CD4-positive, alpha-beta T cell (primary cell): Measurements from ENCODE around the gene ZBTB20. TPM values are rescaled to one million over a fixed set of nuclear protein-coding genes. Genes with fewer than 3 reads are reported as not detected.

Source experiments
- ATAC-seq: fragments of 200-7000 bp; cut with Tn5 transposase; one replicate; pipeline ENCODE4 v1.10.0; 2022; ENCODE audit warnings: mild to moderate bottlenecking; ENCODE audit not compliant: poor library complexity
- CTCF ChIA-PET: fragments of 350-600 bp; sonication (Branson Sonifier 250); formaldehyde crosslinking; loops from one replicate; lab custom pipeline; 2021; ENCODE audit warnings: antibody characterized with exemption, inconsistent platforms; lab: Charles Lee
- POLR2A ChIA-PET: fragments of 350-600 bp; sonication (Branson Sonifier 250); formaldehyde crosslinking; loops from one replicate; lab custom pipeline; 2021; ENCODE audit warnings: antibody characterized with exemption, inconsistent platforms; lab: Charles Lee
- DNase-seq, 14 experiments: peaks; one replicate each; pipeline ENCODE4 v3.0.0-alpha.2; 2013 to 2020; ENCODE audit warnings: mixed read lengths in 2 of 14
- H3K27ac ChIP-seq, 2 donors: one replicate each; pipeline versions ENCODE4 v1.5.1 to v1.7.0; 2013; ENCODE audit warnings: low read length in 2 of 2, low read depth in 1 of 2, mild to moderate bottlenecking in 1 of 2
- H3K27me3 ChIP-seq, 2 experiments: 1 replicate in 1 of 2; 2 replicates in 1 of 2; pipeline versions ENCODE4 v1.6.1 to v1.7.0; 2013; ENCODE audit warnings: low read length in 2 of 2, control low read depth in 1 of 2, mild to moderate bottlenecking in 1 of 2, moderate library complexity in 1 of 2; ENCODE audit not compliant: insufficient read depth in 2 of 2, control insufficient read depth in 1 of 2
- H3K36me3 ChIP-seq: one replicate; pipeline ENCODE4 v1.6.1; 2013; ENCODE audit warnings: low read length, control low read depth; ENCODE audit not compliant: insufficient read depth
- H3K4me1 ChIP-seq: one replicate; pipeline ENCODE4 v1.6.1; 2013; ENCODE audit warnings: low read length, control low read depth; ENCODE audit not compliant: insufficient read depth
- H3K4me3 ChIP-seq: one replicate; pipeline ENCODE4 v1.5.1; 2013; ENCODE audit warnings: mild to moderate bottlenecking, low read length, moderate library complexity
- H3K9me3 ChIP-seq, 2 experiments: 1 replicate in 1 of 2; 2 replicates in 1 of 2; pipeline versions ENCODE4 v1.6.1 to v1.7.0; 2013; ENCODE audit warnings: low read length in 2 of 2, mild to moderate bottlenecking in 2 of 2, control low read depth in 1 of 2, moderate library complexity in 1 of 2; ENCODE audit not compliant: control insufficient read depth in 1 of 2, insufficient read depth in 1 of 2
- H3K27ac Mint-ChIP-seq: one replicate; pipeline ENCODE4 v1.8.0; 2020; ENCODE audit warnings: mixed read lengths
- H3K27me3 Mint-ChIP-seq: one replicate; pipeline ENCODE4 v1.8.0; 2021; ENCODE audit warnings: mixed read lengths
- H3K36me3 Mint-ChIP-seq: one replicate; pipeline ENCODE4 v1.8.0; 2021; ENCODE audit warnings: low read depth, mixed read lengths
- H3K4me1 Mint-ChIP-seq: one replicate; pipeline ENCODE4 v1.8.0; 2021; ENCODE audit warnings: low read depth, mixed read lengths
- H3K4me3 Mint-ChIP-seq: one replicate; pipeline ENCODE4 v1.8.0; 2020; ENCODE audit warnings: mild to moderate bottlenecking, mixed read lengths
- H3K9me3 Mint-ChIP-seq: one replicate; pipeline ENCODE4 v1.8.0; 2020; ENCODE audit warnings: mixed read lengths
- intact Hi-C, 2 experiments: fragments of 100-400 bp; cut with DNase I in 1 of 2; cut with micrococcal nuclease in 1 of 2; formaldehyde crosslinking; loops; one replicate each; pipeline versions ENCODE4 v1.15.1 to v1.9.0; 2023 to 2025; cut with DNase I, micrococcal nuclease
- total RNA-seq, 174 experiments: library from RNA in 2 of 174; stranded (reverse) in 2 of 174; gene quantifications; one replicate each; pipeline ENCODE4 v1.2.3 and lab custom pipeline; 2021 to 2026
- TF ChIP-seq, protein P1 (sequence below): fragments of 200-600 bp; IDR thresholded peaks from one replicate; pipeline ENCODE4 v1.8.0; 2022; ENCODE audit warnings: antibody characterized with exemption, mild to moderate bottlenecking

Gene ZBTB20
- total RNA-seq, 2 experiments from 2014 or later, result 41.6 to 47.4 TPM

- ChIA-PET CTCF (no interaction called here), POLR2A (no interaction called here)
- Histone ChIP-seq H3K36me3 (no peaks in the 10 kb centered on the region), H3K27me3 (no peaks in the 10 kb centered on the region), H3K4me1 (no peaks in the 10 kb centered on the region), H3K27ac (no peak overlapping the region), H3K9me3 (no peaks in the 10 kb centered on the region), H3K4me3 (no peak overlapping the region)
- no peaks in the 10 kb centered on the region for H3K27me3 Mint-ChIP-seq
- peaks cover 62% of the 10 kb centered on the region for H3K36me3 Mint-ChIP-seq
- peaks cover 4% of the 10 kb centered on the region for H3K9me3 Mint-ChIP-seq
- no peak overlapping the region for H3K4me3 Mint-ChIP-seq
- intact Hi-C loops, result no loop called here
- DNase-seq, result no peak
- no peak for ATAC-seq
- no peak overlapping the region for H3K27ac Mint-ChIP-seq
- TF ChIP-seq, protein P1, sequence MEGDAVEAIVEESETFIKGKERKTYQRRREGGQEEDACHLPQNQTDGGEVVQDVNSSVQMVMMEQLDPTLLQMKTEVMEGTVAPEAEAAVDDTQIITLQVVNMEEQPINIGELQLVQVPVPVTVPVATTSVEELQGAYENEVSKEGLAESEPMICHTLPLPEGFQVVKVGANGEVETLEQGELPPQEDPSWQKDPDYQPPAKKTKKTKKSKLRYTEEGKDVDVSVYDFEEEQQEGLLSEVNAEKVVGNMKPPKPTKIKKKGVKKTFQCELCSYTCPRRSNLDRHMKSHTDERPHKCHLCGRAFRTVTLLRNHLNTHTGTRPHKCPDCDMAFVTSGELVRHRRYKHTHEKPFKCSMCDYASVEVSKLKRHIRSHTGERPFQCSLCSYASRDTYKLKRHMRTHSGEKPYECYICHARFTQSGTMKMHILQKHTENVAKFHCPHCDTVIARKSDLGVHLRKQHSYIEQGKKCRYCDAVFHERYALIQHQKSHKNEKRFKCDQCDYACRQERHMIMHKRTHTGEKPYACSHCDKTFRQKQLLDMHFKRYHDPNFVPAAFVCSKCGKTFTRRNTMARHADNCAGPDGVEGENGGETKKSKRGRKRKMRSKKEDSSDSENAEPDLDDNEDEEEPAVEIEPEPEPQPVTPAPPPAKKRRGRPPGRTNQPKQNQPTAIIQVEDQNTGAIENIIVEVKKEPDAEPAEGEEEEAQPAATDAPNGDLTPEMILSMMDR, result no peak
- no peaks in the 10 kb centered on the region for H3K4me1 Mint-ChIP-seq
Measured at GRCh38 chr3:115019900-115020299, 127.2 kb downstream of the ZBTB20 start.

GRCh38 chr3:115018694-115019093 lies 128.4 kb downstream of the ZBTB20 start:
- H3K4me1 Mint-ChIP-seq, result no peaks in the 10 kb centered on the region
- H3K36me3 Mint-ChIP-seq, result peaks cover 70% of the 10 kb centered on the region
- TF ChIP-seq, protein P1, result no peak
- intact Hi-C loops, result no loop called here
- Histone ChIP-seq H3K4me3 (no peak overlapping the region), H3K36me3 (no peaks in the 10 kb centered on the region), H3K4me1 (no peaks in the 10 kb centered on the region), H3K9me3 (no peaks in the 10 kb centered on the region), H3K27me3 (no peaks in the 10 kb centered on the region), H3K27ac (no peak overlapping the region)
- POLR2A ChIA-PET, result no interaction called here
- CTCF ChIA-PET, result no interaction called here
- no peak overlapping the region for H3K27ac Mint-ChIP-seq
- ATAC-seq, result no peak
- no peak for DNase-seq
- no peaks in the 10 kb centered on the region for H3K27me3 Mint-ChIP-seq
- no peak overlapping the region for H3K4me3 Mint-ChIP-seq
- H3K9me3 Mint-ChIP-seq, result peaks cover 8% of the 10 kb centered on the region

- peaks cover 72% of the 10 kb centered on the region for H3K36me3 Mint-ChIP-seq
- no peaks in the 10 kb centered on the region for H3K27me3 Mint-ChIP-seq
- POLR2A ChIA-PET, result no interaction called here
- TF ChIP-seq, protein P1, result no peak
- H3K27ac Mint-ChIP-seq, result no peak overlapping the region
- H3K4me1 ChIP-seq, result no peaks in the 10 kb centered on the region
- no peak overlapping the region for H3K27ac ChIP-seq
- ATAC-seq (no peak), DNase-seq (no peak)
- intact Hi-C loops, result no loop called here
- no peak overlapping the region for H3K4me3 ChIP-seq
- H3K9me3 Mint-ChIP-seq, result no peaks in the 10 kb centered on the region
- CTCF ChIA-PET, result no interaction called here
- H3K4me1 Mint-ChIP-seq, result peaks cover 14% of the 10 kb centered on the region
- no peak overlapping the region for H3K4me3 Mint-ChIP-seq
- H3K36me3 ChIP-seq, result peaks cover 3% of the 10 kb centered on the region
- H3K9me3 ChIP-seq, result no peaks in the 10 kb centered on the region
- no peaks in the 10 kb centered on the region for H3K27me3 ChIP-seq
Measured at GRCh38 chr3:115007966-115008365, 139.1 kb downstream of the ZBTB20 start.
